Activated T-helper 1 cell treated with Interleukin-2 at 50 U/mL for 16 hours (primary cell): ENCODE data around the gene SPIN2B.
"Not testable (repeated sequence)": the region's sequence is repeated elsewhere in the genome, so short reads cannot be mapped to it uniquely, and the experiment has no call there.

ENCODE experiments used
- DNase-seq: peaks from one replicate; pipeline ENCODE4 v3.0.0-alpha.2; 2020; ENCODE audit warnings: low read depth

SPIN2B gene

GRCh38 chrX:57121162-57121755 is at the start of gene SPIN2B:
SPIN2B (minus strand) TSS chrX:57121548.
- peak; percentile 57 for DNase-seq

DNA sequence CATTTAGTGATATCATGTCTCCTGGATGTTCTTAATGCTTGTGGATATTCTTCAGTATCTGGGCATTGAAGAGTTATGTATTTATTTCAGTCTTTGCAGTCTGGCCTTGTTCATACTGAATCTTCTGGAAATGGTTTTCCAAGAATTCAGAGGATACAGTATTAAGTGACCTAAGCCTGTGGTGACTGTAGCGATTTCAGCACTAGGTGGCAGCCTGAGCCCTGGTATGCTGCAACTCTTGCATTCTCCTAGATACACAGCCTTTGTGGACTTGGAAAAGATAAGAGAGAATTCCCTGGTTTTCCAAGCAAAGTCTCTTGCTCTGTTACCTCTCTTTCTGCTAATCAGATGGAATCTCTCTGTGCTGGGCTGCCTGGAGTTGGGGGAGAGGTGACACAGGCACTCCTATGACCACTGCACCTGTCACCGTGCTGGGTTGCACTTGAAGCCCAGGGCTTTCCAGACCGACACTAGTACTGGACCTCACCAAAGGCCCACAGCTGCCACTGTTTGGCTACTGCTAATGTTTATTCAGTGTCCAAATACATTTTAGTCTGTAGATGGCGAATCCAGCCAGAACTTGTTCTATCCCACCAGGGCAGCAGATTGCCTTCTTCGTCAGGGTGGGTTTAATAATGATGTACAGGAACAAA is 35.2 kb upstream of the SPIN2B start:
- DNase-seq, result no peak

DNA sequence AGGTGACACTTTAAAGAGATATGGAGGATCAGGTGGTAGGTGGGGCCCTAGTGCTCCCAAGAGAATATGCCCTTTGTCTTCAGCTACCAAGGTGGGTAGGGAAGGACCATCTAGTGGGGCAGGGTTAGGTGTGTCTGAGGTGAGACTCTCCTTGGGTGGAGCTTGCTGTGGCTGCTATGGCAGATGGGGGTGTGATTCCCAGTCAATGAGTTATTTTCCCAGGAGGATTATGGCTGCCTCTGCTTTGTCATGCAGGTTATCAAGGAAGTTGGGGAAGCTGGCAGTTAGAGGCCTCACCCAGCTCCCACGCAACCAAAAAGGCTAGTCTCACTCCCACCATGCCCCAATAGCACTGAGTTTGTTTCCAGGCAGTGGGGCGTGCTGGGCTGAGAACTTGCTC is 33.8 kb upstream of the SPIN2B start:
- no peak for DNase-seq

GRCh38 chrX:57152222-57152621 is 30.9 kb upstream of the SPIN2B start:
- not testable (repeated sequence) for DNase-seq

DNA sequence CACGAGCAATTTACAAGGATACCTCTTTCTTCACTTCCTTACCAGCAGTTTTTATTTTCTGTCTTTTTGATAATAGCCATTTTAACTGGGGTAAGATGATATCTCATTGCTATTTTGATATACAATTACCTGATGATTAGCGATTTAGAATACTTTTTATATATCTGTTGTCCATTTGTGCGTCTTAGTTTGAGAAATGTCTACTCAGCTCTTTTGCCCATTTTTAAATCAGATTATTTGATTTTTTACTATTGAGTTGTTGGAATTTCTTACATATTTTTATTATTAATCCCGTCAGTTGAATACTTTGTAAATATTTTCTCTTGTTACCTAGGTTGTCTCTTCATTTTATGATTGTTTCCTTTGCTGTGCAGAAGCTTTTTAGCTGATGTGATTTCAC is 17.3 kb upstream of the SPIN2B start:
- no peak for DNase-seq

DNA sequence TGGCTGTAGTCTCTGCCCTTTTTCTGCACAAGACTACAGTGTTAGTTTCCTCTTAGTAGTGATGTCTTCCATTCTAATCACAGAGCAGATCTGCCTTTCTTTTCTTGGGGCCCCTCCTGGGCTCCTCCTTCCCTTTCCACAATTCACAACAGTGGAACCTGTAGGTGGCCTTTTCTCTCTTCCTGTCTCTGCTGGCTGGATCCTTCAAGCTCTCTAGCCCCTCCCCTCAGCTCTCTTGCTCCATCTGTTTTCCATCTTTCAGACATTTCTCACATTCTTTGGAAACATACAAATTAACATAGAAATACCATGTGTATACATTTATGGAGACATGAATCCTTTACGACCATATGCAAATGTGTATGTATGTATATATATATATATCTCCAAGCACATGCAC is 16.2 kb upstream of the SPIN2B start:
- DNase-seq, result no peak

DNA sequence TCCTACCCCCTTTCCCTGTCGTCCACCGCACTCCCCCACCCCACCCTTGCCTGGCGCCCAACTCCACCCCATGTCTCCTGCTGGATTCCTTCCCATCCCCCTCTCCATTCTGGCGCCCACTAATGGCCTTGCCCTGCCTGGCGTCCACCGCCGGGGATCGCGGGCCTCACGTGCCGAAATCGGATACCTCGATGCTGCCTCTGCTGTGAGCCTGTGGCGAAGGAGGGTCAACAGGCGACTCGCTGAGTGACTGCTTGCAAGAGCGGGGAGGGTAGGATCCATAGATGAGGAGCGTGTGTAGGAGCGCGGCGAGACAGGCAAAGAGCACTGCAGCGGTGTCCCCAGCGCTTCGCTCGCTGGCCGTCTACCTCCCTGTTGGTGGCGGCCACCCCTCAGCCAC is 15.7 kb upstream of the SPIN2B start, which contains the start of gene SPIN2A:
TSS of gene SPIN2A (minus strand) at position 325 of the 400 bp plus-strand sequence. CDS start 800 bp downstream, outside the sequence.
- DNase-seq, result not testable (repeated sequence)

GRCh38 chrX:57136589-57136988 is 15.2 kb upstream of the SPIN2B start:
- DNase-seq, result not testable (repeated sequence)

- no peak for DNase-seq
Measured at GRCh38 chrX:57135287-57135686, 13.9 kb upstream of the SPIN2B start.

DNA sequence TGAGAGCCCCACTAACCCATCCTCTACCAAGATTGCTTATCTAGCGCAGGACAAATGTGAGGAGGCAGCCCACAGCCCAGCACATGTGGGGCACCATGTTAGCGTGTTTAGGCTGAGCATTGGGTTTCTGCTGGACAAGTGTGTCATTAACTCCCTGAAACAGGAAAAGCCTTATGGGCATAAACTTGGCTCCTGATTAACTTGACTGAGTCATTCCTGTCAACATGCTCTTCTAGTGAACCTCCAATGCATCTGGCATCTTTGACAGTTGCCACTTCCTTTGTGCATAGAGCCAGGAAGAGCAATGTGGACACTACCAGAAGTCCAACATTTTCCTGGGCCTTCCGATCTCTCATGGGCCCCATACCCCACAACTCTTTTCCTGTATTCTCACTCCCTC is 13.4 kb upstream of the SPIN2B start:
- no peak for DNase-seq

GRCh38 chrX:57133706-57134105 is 12.4 kb upstream of the SPIN2B start:
- no peak for DNase-seq

GRCh38 chrX:57133284-57133683 is 11.9 kb upstream of the SPIN2B start:
- DNase-seq, result not testable (repeated sequence)

- no peak for DNase-seq
Measured at GRCh38 chrX:57132046-57132445, 10.7 kb upstream of the SPIN2B start.

GRCh38 chrX:57121816-57122215 is 468 bp upstream of the SPIN2B start:
- no peak for DNase-seq

- DNase-seq, result not testable (repeated sequence)
Measured at GRCh38 chrX:57120619-57121161, 658 bp downstream of the SPIN2B start.

GRCh38 chrX:57119416-57119815 is 1.9 kb downstream of the SPIN2B start:
- DNase-seq, result no peak

DNA sequence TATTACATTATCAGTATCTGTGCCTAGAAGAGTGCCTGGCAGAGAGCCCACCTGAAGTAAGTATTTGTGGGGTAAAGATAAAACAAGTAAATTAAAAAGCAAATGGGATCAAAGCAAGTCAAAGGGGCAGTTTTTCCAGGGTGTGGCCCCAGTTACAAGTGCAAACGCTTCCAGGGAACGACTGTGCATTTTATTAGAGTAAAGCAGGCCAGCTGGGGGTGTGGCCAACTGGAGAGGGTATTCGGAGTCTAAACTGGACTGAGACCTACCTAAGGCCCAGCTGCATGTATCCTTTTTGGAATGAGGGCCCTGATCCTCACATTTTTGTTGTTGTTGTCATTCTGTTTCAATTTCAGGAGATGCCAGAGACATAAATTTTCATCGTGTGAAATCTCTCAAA is 3.8 kb downstream of the SPIN2B start:
- not testable (repeated sequence) for DNase-seq

GRCh38 chrX:57104921-57105398 is 16.4 kb downstream of the SPIN2B start:
- DNase-seq, result no peak

- no peak for DNase-seq
Measured at GRCh38 chrX:57104406-57104805, 16.9 kb downstream of the SPIN2B start.

GRCh38 chrX:57103489-57103888 is 17.9 kb downstream of the SPIN2B start:
- DNase-seq, result no peak

- DNase-seq, result not testable (repeated sequence)
Measured at GRCh38 chrX:57102918-57103317, 18.4 kb downstream of the SPIN2B start.

GRCh38 chrX:57083143-57083542 is 38.2 kb downstream of the SPIN2B start:
- no peak for DNase-seq

DNA sequence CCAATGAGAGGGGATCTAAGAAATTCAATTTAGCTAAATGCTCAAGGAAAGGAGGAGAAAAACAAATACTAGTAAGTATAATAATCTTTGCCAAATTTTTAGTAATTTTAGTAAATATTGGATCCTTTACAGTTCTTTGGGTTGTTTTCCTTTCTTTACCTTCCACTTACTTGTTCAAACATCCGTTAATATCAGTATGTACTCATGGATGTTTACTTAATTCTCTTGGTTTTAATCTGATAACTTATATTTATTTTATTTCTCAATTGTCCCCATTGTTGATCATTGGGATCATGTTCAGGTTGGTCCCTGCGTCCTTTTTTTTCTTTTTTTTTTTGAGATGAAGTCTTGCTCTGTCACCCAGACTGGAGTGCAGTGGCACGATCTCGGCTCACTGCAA is 46.9 kb downstream of the SPIN2B start:
- no peak for DNase-seq
